Keratinocyte (primary cell): ENCODE measurements around the gene NADSYN1. TPM values are rescaled to one million over a fixed set of nuclear protein-coding genes. Genes with fewer than 3 reads are reported as not detected.
A peak's percentile ranks its signal among the peaks of the same experiment; 100 is the strongest.

Experiments used
- DNase-seq: peaks from one replicate; pipeline ENCODE4 v3.0.0-alpha.2; 2011; ENCODE audit warnings: low read depth, missing footprints, low spot score
- FAIRE-seq: peaks from 2 replicates; lab custom pipeline; 2011; peaks lifted over from hg19 to GRCh38; lab: Jason Lieb, UNC
- H2AFZ ChIP-seq: 2 replicates; pipeline ENCODE4 v1.6.0; 2012; ENCODE audit warnings: low read length, control low read depth, inconsistent platforms; ENCODE audit not compliant: control insufficient read depth
- H3K27ac ChIP-seq: 2 replicates; pipeline ENCODE4 v1.5.1; 2011; ENCODE audit warnings: low read length; ENCODE audit not compliant: control insufficient read depth, insufficient read depth
- H3K27me3 ChIP-seq: 3 replicates; pipeline ENCODE4 v1.6.0; 2011; ENCODE audit warnings: low read length; ENCODE audit not compliant: control insufficient read depth, insufficient read depth; ENCODE audit errors: extremely low read depth
- H3K36me3 ChIP-seq, 2 experiments: 2 replicates in 1 of 2; 3 replicates in 1 of 2; pipeline ENCODE4 v1.5.1; 2011; ENCODE audit warnings: low read length in 2 of 2, mild to moderate bottlenecking in 1 of 2; ENCODE audit not compliant: control insufficient read depth in 2 of 2, insufficient read depth in 2 of 2; ENCODE audit errors: extremely low read depth in 1 of 2
- H3K4me1 ChIP-seq: 3 replicates; pipeline ENCODE4 v1.5.1; 2011; ENCODE audit warnings: low read length; ENCODE audit not compliant: control insufficient read depth, insufficient read depth; ENCODE audit errors: extremely low read depth
- H3K4me2 ChIP-seq: 3 replicates; pipeline ENCODE4 v1.6.0; 2011; ENCODE audit warnings: low read depth, low read length; ENCODE audit not compliant: control insufficient read depth, insufficient read depth; ENCODE audit errors: extremely low read depth
- H3K4me3 ChIP-seq, 3 experiments: fragments of 200-600 bp in 1 of 3; sonication (generic) in 1 of 3; 2 replicates in 2 of 3; 3 replicates in 1 of 3; pipeline ENCODE4 v1.5.1; 2011 to 2016; ENCODE audit warnings: low read length in 3 of 3, mild to moderate bottlenecking in 3 of 3, control low read depth in 2 of 3, inconsistent platforms in 1 of 3, low read depth in 1 of 3, mixed read lengths in 1 of 3, mixed run types in 1 of 3, moderate library complexity in 1 of 3; ENCODE audit not compliant: control insufficient read depth in 2 of 3, insufficient read depth in 2 of 3; ENCODE audit errors: extremely low read depth in 1 of 3
- H3K79me2 ChIP-seq: 2 replicates; pipeline ENCODE4 v1.6.0; 2012; ENCODE audit warnings: low read length; ENCODE audit not compliant: control insufficient read depth, insufficient read depth
- H3K9ac ChIP-seq: 3 replicates; pipeline ENCODE4 v1.6.0; 2011; ENCODE audit warnings: low read length; ENCODE audit not compliant: control insufficient read depth, insufficient read depth; ENCODE audit errors: extremely low read depth
- H3K9me1 ChIP-seq: 3 replicates; pipeline ENCODE4 v1.6.0; 2011; ENCODE audit warnings: low read length; ENCODE audit not compliant: control insufficient read depth, insufficient read depth; ENCODE audit errors: extremely low read depth
- H3K9me3 ChIP-seq: 2 replicates; pipeline ENCODE4 v1.5.1; 2012; ENCODE audit warnings: low read depth, low read length; ENCODE audit not compliant: control insufficient read depth
- H4K20me1 ChIP-seq: 3 replicates; pipeline ENCODE4 v1.6.0; 2011; ENCODE audit warnings: low read length; ENCODE audit not compliant: control insufficient read depth, insufficient read depth; ENCODE audit errors: extremely low read depth
- EZH2 ChIP-seq: IDR thresholded peaks from one replicate; pipeline ENCODE4 v1.6.1; 2012; ENCODE audit warnings: inconsistent platforms, mild to moderate bottlenecking, low read length, moderate library complexity
- dilution Hi-C: fragments of 300-500 bp; cut with MboI; formaldehyde crosslinking; loops from one replicate; pipeline ENCODE4 v1.7.0; 2020; ENCODE audit warnings: low sequenced_read_pairs; ENCODE audit not compliant: extremely low pct_ligation_motif_present
- polyA plus RNA-seq, 5 experiments: library from polyadenylated mRNA; depleted of rRNA in 3 of 5; stranded (reverse) in 3 of 5; stranded (forward) in 1 of 5; unstranded in 1 of 5; fragments of >200 nt; gene quantifications; 1 replicate in 1 of 5; 2 replicates in 3 of 5; 3 replicates in 1 of 5; pipeline versions ENCODE4 v1.2.1 to v1.2.3, GENCODE V29; 2011 to 2012; ENCODE audit warnings: missing spikeins in 2 of 5, low read depth in 1 of 5, low replicate concordance in 1 of 5
- TF ChIP-seq, protein P1 (sequence below), 3 experiments: IDR thresholded peaks in 1 of 3; conservative IDR thresholded peaks in 1 of 3; optimal IDR thresholded peaks in 1 of 3; 2 replicates in 2 of 3; 3 replicates in 1 of 3; pipeline versions ENCODE3 to v1.5.1; 2011; ENCODE audit warnings: low read length in 3 of 3, mild to moderate bottlenecking in 3 of 3, moderate library complexity in 2 of 3, control low read depth in 1 of 3, inconsistent platforms in 1 of 3; ENCODE audit not compliant: insufficient read depth in 2 of 3; ENCODE audit errors: extremely low read depth in 1 of 3

The NADSYN1 gene
- polyA plus RNA-seq, 1 donor (not counting 4 experiments of a cell fraction or from before 2014, with no cell fraction given) = 51.5 TPM

GRCh38 chr11:71452199-71453036 lies 585 bp upstream of the NADSYN1 start:
- Histone ChIP-seq H3K9me3 (no peaks in the 10 kb centered on the region), H3K36me3 (peaks cover 19 to 21% of the 10 kb centered on the region in 2 experiments), H3K9me1 (peaks cover 2% of the 10 kb centered on the region), H3K27me3 (no peaks in the 10 kb centered on the region), H3K4me1 (peaks cover 33% of the 10 kb centered on the region), H3K4me3 (peak overlapping the region; percentile 74 to 89 (median 87)), H3K4me2 (peak overlapping the region; percentile 81), H3K27ac (peak overlapping the region; percentile 32), H3K79me2 (peaks cover 29% of the 10 kb centered on the region), H4K20me1 (no peaks in the 10 kb centered on the region), H3K9ac (peak overlapping the region; percentile 68), H2AFZ (peak overlapping the region; percentile 73)
- DNase-seq (peak; percentile 5), FAIRE-seq (no peak)
- TF ChIP-seq, protein P1, sequence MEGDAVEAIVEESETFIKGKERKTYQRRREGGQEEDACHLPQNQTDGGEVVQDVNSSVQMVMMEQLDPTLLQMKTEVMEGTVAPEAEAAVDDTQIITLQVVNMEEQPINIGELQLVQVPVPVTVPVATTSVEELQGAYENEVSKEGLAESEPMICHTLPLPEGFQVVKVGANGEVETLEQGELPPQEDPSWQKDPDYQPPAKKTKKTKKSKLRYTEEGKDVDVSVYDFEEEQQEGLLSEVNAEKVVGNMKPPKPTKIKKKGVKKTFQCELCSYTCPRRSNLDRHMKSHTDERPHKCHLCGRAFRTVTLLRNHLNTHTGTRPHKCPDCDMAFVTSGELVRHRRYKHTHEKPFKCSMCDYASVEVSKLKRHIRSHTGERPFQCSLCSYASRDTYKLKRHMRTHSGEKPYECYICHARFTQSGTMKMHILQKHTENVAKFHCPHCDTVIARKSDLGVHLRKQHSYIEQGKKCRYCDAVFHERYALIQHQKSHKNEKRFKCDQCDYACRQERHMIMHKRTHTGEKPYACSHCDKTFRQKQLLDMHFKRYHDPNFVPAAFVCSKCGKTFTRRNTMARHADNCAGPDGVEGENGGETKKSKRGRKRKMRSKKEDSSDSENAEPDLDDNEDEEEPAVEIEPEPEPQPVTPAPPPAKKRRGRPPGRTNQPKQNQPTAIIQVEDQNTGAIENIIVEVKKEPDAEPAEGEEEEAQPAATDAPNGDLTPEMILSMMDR (optimal IDR thresholded peaks at IDR 0.05 in 1 of 3, IDR thresholded peaks at IDR 0.05 in 1 of 3, conservative IDR thresholded peaks at IDR 0.05 in 1 of 3; ENCODE audit: extremely low read depth in 1 of 3, insufficient read depth in 2 of 3, low read length in 3 of 3) = no peak
- TF ChIP-seq EZH2 = no peak
- dilution Hi-C loops = no loop called here

DNA sequence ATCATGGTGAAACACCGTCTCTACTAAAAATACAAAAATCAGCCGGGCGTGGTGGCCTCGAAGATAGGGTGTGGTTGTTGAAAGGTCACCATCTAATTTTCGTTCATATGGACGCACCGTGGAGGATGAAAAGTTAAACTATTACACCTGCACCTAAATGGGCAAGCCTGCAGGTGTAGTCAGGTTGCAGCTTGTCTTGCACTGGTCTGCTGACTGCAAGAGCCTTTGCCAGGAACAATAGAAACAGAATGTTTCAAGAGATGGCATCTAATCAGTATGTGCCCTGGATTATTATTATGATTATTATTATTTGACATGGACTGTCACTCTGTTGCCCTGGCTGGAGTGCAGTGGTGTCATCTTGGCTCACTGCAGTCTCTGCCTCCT lies 908 bp downstream of the NADSYN1 start:
- Histone ChIP-seq H2AFZ (no peak overlapping the region), H3K27ac (no peak overlapping the region), H4K20me1 (no peaks in the 10 kb centered on the region), H3K9me3 (no peaks in the 10 kb centered on the region), H3K27me3 (no peaks in the 10 kb centered on the region), H3K4me1 (peaks cover 36% of the 10 kb centered on the region), H3K9ac (peak overlapping the region; percentile 79), H3K9me1 (peaks cover 2% of the 10 kb centered on the region), H3K79me2 (peaks cover 20% of the 10 kb centered on the region), H3K4me2 (peak overlapping the region; percentile 92), H3K36me3 (peaks cover 23 to 25% of the 10 kb centered on the region in 2 experiments), H3K4me3 (peak overlapping the region; percentile 87 to 90 (median 89))
- FAIRE-seq = no peak
- TF ChIP-seq EZH2 = no peak
- TF ChIP-seq, protein P1 (optimal IDR thresholded peaks at IDR 0.05 in 1 of 3, IDR thresholded peaks at IDR 0.05 in 1 of 3, conservative IDR thresholded peaks at IDR 0.05 in 1 of 3; ENCODE audit: extremely low read depth in 1 of 3, insufficient read depth in 2 of 3, low read length in 3 of 3) = no peak
- dilution Hi-C loops = no loop called here
- DNase-seq = no peak
